GM08714 (cell line): Measurements from ENCODE around the gene NIPAL3.
"Not testable (repeated sequence)": the region's sequence is repeated elsewhere in the genome, so short reads cannot be mapped to it uniquely, and the experiment has no call there.

ENCODE experiments used
- H3K4me3 ChIP-seq: fragments of 200-500 bp; sonication (Bioruptor generic); 2 replicates; pipeline ENCODE4 v1.5.1; 2014; ENCODE audit warnings: mild to moderate bottlenecking, low read length, inconsistent platforms
- ZNF274 ChIP-seq: IDR thresholded peaks from 2 replicates; pipeline ENCODE4 v1.6.1; 2012; ENCODE audit warnings: mild to moderate bottlenecking, low read depth, low read length

Gene NIPAL3

DNA sequence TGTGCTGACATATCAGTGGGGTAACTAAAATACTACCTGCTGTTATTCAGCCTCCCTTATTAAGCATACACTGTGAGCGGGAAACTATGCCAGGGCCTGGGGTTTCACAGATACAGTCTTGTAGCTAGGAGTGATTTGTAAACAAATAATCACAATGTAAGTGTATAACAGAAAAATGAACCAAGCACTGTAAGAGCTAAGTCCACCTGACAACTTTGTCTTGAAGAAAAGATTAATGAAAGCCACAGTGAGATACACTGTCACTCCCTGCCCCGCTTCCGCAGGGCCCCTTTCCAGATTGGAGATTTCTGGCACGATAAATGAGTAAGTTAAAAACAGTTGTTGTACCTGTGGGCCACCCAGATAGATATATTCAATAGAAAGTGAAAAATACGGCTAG is 91.8 kb downstream of the NIPAL3 start:
- TF ChIP-seq ZNF274: no peak
- no peak overlapping the region for H3K4me3 ChIP-seq

DNA sequence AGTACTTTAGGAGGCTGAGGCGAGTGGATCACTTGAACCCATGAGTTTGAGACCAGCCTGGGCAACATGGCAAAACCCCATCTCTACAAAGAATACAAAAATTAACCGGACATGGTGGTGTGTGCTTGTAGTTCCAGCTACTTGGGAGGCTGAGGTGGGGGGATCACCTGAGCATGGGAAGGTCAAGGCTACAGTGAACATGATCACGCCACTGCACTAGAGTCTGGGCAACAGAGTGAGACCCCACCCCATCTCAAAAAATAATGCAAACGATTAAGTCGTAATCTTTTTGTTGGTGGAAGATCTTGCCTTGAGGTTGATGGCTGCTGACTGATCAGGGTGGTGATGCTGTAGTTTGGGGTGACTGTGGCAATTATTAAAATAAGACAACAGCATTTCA is 93.3 kb downstream of the NIPAL3 start:
- TF ChIP-seq ZNF274: no peak
- no peak overlapping the region for H3K4me3 ChIP-seq

DNA sequence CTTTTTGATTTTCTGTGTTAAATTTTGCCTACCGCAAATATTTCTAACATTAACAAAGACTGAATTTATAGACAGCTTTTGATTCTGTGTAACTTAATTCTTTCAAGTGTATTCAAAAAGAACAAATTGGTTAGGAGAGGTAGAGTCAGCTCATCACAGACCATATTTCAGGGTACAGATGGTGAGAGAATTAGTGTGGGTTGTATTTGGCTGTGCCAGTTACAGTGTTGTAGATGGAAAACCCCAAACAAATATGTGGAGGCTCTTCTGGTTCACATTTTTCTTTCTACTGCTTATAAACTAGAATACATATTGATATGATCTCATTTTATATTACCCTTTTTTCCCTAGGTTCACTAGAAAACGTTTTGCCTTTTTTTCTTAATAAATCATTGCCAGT is 98.1 kb downstream of the NIPAL3 start:
- no peak for TF ChIP-seq ZNF274
- no peak overlapping the region for H3K4me3 ChIP-seq

DNA sequence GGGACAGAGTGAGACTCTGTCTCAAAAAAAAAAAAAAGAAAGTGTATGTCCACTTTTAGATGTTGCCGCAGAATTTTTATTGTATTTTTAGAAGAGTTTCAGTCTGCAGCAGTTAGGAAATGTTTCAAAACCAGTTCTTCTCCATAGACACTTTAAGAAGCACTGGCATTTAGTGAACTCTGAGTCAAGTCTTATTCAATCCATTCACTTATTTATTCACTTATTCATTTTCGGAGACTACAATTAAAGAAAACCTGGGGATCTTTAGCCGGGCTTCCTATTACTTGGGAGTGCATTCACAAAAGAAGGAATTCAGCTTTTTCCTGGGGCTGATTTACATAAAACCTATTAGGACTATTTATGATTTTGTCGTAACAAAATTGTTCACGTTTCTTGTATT is 99.3 kb downstream of the NIPAL3 start:
- no peak for TF ChIP-seq ZNF274
- no peak overlapping the region for H3K4me3 ChIP-seq

DNA sequence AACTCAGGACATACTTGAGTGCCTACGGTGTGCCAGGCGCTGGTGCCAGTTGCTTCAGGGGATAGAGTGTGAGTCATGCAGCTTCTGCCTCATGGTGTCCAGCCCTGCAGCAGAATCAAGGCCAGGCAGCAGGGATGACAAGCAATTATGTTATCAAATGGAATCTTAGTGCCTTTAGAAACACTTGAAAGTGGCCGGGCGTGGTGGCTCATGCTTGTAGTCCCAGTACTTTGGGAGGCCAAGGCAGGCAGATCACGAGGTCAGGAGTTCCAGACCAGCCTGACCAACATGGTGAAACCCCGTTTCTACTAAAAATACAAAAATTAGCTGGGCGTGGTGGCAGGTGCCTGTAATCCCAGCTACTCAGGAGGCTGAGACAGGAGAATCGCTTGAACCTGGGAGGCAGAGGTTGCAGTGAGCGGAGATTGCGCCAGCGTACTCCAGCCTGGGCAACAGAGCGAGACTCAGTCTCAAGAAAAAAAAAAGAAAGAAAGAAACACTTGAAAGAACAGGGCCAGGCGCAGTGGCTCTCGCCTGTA is 100.1 kb downstream of the NIPAL3 start:
- not testable (repeated sequence) for H3K4me3 ChIP-seq

DNA sequence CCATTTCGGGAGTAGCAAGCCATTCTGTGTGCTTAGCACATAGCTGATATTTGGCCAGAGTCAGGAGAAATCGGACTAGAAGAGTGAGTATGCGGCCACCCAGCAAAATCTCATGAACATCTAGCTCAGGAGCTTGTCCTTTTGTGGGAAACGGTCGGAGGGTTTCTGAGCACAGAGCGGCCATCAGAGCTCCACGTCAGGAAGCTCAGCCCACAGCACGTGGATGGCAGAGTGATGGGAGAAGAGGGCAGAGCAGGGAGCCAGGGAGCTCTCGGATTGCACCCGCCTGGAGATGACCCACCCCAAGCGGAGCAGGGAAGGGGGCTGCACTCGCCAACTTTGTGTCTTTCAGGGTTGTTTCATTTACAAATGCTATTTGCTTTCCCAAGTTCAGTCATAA is 100.9 kb downstream of the NIPAL3 start:
- no peak for TF ChIP-seq ZNF274
- no peak overlapping the region for H3K4me3 ChIP-seq

DNA sequence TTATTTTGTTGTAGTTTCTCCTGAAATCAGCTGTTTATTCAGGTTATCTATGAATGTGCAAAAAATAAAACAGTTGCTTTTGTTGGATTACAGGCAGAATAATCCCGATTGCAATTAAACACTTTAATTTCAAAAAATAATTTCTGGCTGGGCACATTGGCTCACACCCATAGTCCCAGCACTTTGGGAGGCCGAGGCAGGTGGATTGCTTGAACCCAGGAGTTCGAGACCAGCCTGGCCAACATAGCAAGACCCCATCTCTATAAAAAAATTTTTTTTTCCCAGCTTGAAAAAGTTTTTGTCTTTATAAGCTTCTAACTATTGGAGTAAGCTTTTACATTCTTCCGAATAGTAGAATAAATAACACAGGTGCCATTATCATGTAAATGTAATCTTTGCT is 102.3 kb downstream of the NIPAL3 start:
- TF ChIP-seq ZNF274: no peak

DNA sequence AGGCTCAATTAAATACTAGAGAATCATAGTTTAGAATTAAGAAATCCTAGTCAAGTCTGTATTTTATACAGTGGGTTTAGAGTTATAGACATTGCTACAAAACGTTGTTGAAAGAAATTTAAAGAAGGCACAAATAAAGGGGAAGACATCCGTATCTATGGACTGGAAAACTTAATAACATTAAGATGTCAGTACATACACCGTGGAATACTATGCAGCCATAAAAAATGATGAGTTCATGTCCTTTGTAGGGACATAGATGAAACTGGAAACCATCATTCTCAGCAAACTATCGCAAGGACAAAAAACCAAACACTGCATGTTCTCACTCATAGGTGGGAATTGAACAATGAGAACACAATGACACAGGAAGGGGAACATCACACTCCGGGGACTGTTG is 104.7 kb downstream of the NIPAL3 start:
- H3K4me3 ChIP-seq: not testable (repeated sequence)

More for the DNA sequence above, 102.3 kb downstream of the NIPAL3 start:
- H3K4me3 ChIP-seq: no peak overlapping the region
